ENCODE measurements around the gene TPRX1. TPM values are rescaled to one million over a fixed set of nuclear protein-coding genes. Genes with fewer than 3 reads are reported as not detected.

TPRX1 gene
- total RNA-seq, 1 experiment from 2014 or later, result not detected

- Mint-ChIP-seq H3K4me3 (ENCODE audit: low read depth, unreplicated experiment) (no peak overlapping the region), H3K27me3 (ENCODE audit: unreplicated experiment) (peaks cover 35% of the 10 kb centered on the region), H3K36me3 (ENCODE audit: insufficient read depth, unreplicated experiment) (peaks cover 6% of the 10 kb centered on the region), H3K4me1 (ENCODE audit: low read depth, unreplicated experiment) (no peaks in the 10 kb centered on the region), H3K27ac (ENCODE audit: unreplicated experiment) (no peak overlapping the region), H3K9me3 (ENCODE audit: low read depth, unreplicated experiment) (no peaks in the 10 kb centered on the region)
- DNase-seq, result no peak
- TF ChIP-seq, protein P1, sequence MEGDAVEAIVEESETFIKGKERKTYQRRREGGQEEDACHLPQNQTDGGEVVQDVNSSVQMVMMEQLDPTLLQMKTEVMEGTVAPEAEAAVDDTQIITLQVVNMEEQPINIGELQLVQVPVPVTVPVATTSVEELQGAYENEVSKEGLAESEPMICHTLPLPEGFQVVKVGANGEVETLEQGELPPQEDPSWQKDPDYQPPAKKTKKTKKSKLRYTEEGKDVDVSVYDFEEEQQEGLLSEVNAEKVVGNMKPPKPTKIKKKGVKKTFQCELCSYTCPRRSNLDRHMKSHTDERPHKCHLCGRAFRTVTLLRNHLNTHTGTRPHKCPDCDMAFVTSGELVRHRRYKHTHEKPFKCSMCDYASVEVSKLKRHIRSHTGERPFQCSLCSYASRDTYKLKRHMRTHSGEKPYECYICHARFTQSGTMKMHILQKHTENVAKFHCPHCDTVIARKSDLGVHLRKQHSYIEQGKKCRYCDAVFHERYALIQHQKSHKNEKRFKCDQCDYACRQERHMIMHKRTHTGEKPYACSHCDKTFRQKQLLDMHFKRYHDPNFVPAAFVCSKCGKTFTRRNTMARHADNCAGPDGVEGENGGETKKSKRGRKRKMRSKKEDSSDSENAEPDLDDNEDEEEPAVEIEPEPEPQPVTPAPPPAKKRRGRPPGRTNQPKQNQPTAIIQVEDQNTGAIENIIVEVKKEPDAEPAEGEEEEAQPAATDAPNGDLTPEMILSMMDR (IDR thresholded peaks at IDR 0.05; ENCODE audit: unreplicated experiment), result no peak
- CTCF ChIA-PET, result no interaction called here
- BruUV-seq (replicated peaks), result no TSS peak
- intact Hi-C loops (cut with micrococcal nuclease; ENCODE audit: unreplicated experiment), result no loop called here
These were observed 3.1 kb downstream of the TPRX1 start for GRCh38 chr19:47801270-47801669.

GRCh38 chr19:47798904-47799266 lies 5.5 kb downstream of the TPRX1 start:
- H3K36me3 Mint-ChIP-seq (ENCODE audit: insufficient read depth, unreplicated experiment), result peaks cover 6% of the 10 kb centered on the region
- intact Hi-C loops (cut with micrococcal nuclease; ENCODE audit: unreplicated experiment), result no loop called here
- BruUV-seq (replicated peaks), result no TSS peak
- H3K27me3 Mint-ChIP-seq (ENCODE audit: unreplicated experiment), result peaks cover 23% of the 10 kb centered on the region
- no peaks in the 10 kb centered on the region for H3K9me3 Mint-ChIP-seq (ENCODE audit: low read depth, unreplicated experiment)
- TF ChIP-seq, protein P1 (IDR thresholded peaks at IDR 0.05; ENCODE audit: unreplicated experiment), result no peak
- H3K4me3 Mint-ChIP-seq (ENCODE audit: low read depth, unreplicated experiment), result no peak overlapping the region
- H3K4me1 Mint-ChIP-seq (ENCODE audit: low read depth, unreplicated experiment), result no peaks in the 10 kb centered on the region
- no peak overlapping the region for H3K27ac Mint-ChIP-seq (ENCODE audit: unreplicated experiment)
- DNase-seq, result no peak
- CTCF ChIA-PET, result no interaction called here

GRCh38 chr19:47797996-47798903 lies 6.1 kb downstream of the TPRX1 start:
- Mint-ChIP-seq H3K4me1 (ENCODE audit: low read depth, unreplicated experiment) (no peaks in the 10 kb centered on the region), H3K27me3 (ENCODE audit: unreplicated experiment) (peaks cover 23% of the 10 kb centered on the region), H3K4me3 (ENCODE audit: low read depth, unreplicated experiment) (no peak overlapping the region), H3K36me3 (ENCODE audit: insufficient read depth, unreplicated experiment) (peaks cover 6% of the 10 kb centered on the region), H3K27ac (ENCODE audit: unreplicated experiment) (no peak overlapping the region), H3K9me3 (ENCODE audit: low read depth, unreplicated experiment) (no peaks in the 10 kb centered on the region)
- no peak for DNase-seq
- CTCF ChIA-PET, result interaction anchor here (0.5 kb wide), 1 partner anchor 71 kb away, joined by 3 read pairs; no protein-coding TSS in a partner anchor
- TF ChIP-seq, protein P1 (IDR thresholded peaks at IDR 0.05; ENCODE audit: unreplicated experiment), result no peak
- intact Hi-C loops (cut with micrococcal nuclease; ENCODE audit: unreplicated experiment), result no loop called here
- BruUV-seq (replicated peaks), result no TSS peak

DNA sequence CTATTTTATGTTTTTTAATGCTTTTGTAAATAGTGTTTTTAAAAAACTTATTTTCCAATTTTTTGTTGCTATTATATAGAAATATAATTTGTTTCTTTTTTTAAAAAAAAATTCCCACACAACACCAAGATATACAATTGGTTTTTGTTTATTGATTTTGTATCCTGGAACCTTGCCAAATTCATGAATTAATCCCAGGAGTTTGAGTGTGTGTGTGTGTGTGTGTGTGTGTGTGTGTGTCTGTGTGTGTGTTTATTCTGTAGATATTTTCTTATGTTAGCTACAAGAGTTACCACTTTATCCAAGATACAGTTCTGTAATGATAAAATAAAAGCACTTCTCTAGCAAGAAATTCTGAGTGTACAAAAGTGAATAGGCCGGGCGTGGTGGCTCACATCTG lies 7.6 kb downstream of the TPRX1 start:
- intact Hi-C loops (cut with micrococcal nuclease; ENCODE audit: unreplicated experiment), result no loop called here
- DNase-seq, result no peak
- peaks cover 3% of the 10 kb centered on the region for H3K36me3 Mint-ChIP-seq (ENCODE audit: insufficient read depth, unreplicated experiment)
- H3K9me3 Mint-ChIP-seq (ENCODE audit: low read depth, unreplicated experiment), result no peaks in the 10 kb centered on the region
- CTCF ChIA-PET, result interaction anchor here (0.7 kb wide), 1 partner anchor 73 kb away, joined by 3 read pairs; no protein-coding TSS in a partner anchor
- H3K27me3 Mint-ChIP-seq (ENCODE audit: unreplicated experiment), result peaks cover 23% of the 10 kb centered on the region
- H3K4me3 Mint-ChIP-seq (ENCODE audit: low read depth, unreplicated experiment), result no peak overlapping the region
- H3K27ac Mint-ChIP-seq (ENCODE audit: unreplicated experiment), result no peak overlapping the region
- no TSS peak for BruUV-seq (replicated peaks)
- TF ChIP-seq, protein P1 (IDR thresholded peaks at IDR 0.05; ENCODE audit: unreplicated experiment), result no peak
- no peaks in the 10 kb centered on the region for H3K4me1 Mint-ChIP-seq (ENCODE audit: low read depth, unreplicated experiment)
